ENCODE measurements around the gene LIPJ.

The LIPJ gene

DNA sequence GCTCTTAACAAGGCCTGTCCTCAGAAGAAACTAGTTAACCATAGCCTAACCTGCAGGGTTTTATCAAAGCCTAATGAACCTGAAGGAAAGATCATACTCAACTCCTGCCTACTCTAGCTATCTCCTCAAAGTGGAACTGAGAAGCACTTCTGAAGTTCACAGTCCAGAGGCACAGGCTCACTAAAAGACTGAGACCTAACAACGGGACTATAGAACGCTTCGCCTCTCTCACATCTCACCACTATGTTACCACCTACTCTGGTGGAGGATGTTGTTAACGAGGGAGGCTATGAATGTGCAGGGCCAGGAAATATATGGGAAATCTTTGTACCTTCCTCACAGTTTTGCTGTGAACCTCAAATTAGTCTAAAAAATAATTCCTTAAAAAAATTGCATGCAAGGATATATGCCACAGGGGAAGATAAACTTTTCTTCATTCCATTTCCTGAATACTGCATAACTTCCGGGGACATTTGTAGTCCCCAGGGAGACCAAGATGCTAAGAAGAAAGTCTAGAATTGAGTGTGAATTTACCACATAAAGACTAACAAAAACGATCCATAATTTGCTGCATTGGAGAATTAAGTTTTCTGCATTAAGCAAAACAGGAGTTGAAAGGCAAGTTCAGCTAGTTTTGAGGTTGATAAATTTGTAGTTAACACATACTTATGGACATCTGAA, 21.6 kb downstream of the LIPJ start:
- DNase-seq, result no peak

DNA sequence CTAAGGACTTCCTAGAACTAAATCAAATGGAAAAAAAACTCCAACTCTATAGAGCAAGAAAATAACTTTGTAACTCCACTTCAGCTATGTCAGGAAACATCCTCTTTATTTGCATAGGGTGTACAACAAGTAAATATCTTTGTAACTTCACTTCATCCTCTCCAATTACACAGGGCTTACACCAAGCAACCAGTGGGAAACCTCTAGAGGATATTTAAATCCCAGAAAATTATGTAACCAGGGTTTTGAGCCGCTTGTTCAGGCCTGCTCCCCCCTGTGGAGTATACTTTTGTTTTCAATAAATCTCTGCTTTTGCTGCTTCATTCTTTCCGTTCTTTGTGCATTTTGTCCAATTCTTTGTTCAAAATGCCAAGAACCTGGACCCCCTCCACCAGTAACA, 22.2 kb downstream of the LIPJ start:
- DNase-seq, result no peak

DNA sequence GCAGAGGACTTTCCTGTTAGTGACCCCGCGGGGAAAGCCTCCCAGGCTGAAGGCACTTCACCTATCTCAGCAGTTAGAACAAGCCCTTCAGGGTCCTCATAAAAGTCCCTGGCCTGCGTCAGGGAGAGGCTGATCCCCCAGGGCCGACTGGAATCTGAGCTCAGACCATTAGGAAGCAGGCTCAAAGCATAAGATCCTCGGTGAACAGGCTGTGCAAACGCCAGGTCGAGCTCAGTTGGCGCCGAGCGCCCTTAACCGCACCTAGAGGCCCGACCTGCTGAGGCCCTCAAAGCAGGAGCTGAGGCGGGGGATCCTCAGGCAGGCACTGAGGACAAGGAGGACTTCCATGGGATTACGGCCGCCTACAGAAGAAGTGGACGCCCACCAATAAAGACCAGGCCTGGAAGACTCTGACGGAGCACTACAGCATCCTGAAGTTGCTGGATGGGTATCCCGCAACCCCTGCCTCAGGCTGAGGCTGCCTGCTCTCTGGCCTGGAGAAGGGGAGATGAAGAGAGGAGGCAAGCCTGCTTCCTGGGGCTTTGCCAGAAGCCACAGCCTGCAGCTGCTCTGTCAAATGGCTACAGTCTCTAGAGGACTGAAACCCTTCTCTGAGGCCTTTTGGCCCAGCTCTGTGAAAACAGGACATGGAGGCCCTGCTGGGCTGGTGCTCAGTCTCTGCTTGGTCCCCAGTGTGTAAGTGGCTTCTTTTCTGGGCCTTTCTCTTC, 29.9 kb downstream of the LIPJ start:
- no peak for DNase-seq

DNA sequence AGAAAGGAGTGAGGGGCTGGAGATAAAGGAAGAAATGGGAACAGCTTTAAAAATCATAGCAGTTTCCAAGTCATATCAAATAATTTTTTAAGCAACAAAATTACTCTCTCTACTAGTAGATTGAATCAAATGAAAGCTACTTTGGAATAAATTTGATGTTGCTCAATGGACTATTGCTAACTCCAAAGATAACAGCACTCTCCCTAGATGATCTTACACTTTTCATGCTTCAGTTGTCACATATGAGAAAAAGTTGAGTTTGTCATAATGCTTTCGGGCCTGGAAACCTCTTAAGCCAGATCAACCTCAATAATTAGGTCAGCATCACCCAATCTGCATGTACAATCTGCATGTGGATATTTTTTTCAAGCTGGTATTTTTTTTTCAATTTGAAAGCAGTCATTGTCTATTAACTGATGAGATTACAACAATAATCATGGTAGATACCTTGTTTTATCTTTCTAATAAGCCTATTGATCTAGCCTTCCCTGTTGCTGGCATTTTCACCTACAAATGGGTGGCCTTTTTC, 31.3 kb downstream of the LIPJ start:
- DNase-seq, result no peak

DNA sequence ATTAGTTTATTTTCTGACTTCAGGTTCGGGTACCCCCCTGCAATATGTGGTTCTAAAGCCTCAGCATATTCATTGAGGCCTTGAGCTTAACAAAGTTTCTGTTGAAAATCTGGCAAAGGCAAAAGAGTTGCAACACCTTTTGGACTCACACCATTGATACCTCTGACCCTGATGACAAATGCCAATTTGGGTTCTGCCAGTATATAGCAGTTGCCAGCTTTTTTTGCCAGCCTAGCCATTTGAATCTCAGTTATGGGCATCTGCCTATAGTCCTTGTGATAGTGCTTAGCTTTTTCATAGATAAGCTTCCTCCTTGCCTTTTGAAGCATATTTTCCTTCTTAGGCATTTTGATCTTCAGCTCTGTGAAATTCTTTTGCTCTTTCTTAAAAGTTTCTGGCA, 31.9 kb downstream of the LIPJ start:
- no peak for DNase-seq

DNA sequence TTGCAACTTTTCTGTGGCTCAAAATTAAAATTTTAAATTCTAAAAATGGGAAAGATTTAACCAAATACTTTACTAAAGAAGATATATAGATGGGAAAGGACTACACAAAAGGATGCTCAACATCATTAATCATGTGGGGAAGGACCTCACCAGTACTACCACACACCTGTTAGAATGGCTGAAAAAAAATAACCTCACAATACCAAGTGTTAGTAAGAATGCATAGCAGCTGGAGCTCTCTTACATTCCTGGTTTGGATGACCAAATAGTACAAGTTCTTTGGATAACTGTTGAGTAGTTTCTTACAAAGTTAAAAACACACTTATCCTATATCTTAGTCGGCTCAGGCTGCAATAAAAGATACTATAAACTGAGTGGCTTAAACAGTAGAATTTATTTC, 33.9 kb downstream of the LIPJ start:
- DNase-seq, result no peak

DNA sequence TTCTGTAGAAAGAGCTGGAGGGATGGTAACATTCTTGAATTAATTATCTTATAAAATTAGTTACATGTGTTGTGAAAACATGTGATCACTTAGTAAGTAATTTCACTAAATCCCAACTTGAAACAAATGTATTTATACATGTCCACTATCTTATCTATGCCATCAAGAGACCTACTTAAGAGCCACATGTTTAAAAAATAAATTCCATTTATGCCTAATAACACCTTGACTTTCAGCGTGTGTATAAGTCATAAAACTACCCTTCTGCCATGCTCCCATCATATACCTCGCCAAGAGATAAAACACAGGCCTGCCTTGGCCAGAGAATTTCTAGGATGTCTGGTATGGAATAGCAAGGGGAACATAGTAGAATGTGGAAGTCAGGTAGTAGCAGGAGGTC, 37.3 kb downstream of the LIPJ start:
- no peak for DNase-seq

DNA sequence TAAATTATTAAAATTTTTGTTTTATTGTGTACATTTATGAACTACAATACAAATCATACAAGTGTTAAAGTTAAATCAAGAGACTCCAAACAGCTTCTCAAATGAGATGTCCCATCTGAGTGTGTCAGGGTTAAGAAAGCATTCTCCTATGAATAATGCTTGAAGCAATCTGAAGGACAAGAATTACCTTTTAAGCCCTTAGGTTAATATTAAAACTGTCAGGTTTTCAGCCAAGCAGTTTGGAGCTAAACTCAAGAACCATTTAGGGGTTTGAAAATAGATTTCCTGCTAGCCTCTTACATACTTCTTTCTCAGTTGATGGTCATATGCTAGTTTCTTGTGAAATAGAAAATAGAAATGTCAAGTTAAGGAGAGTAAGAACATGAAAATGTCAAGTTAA, 38.3 kb downstream of the LIPJ start:
- no peak for DNase-seq

DNA sequence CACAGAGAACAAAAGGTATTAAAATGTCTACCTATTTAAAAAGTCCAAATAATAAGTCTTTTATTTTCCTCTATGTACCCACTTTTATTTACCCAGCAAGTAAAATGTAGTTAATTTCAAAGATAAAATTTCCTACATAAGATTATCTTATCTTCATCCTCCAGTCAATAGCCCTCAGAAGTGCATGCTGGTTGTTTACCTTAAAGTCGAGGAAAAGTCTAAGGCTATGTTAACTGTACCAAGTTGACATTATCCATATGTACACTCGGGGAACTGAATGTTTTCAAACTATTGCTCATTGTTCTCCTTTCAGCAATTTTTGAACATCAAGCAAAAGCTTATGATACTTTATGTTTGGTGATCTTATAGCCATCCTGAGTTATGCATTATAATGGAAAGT, 53.6 kb downstream of the LIPJ start:
- no peak for DNase-seq

DNA sequence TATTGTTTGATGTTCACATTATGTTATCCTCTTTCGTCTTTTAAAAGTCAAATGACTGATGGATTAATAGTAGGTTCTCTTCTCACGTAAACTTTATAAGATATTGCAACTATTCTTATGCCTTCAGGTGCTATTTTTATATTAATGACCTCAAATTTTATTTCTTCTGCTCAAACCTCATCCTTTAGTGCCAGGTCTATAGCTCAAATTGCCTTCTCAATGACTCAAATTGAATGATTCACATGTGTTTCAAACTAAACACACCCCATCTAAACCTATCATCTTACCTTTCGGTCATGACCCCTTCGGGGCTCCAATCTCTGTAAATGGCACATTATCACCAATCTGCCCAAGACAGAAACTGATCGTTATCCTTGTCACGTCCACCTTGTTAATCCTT, 55.6 kb downstream of the LIPJ start:
- DNase-seq, result no peak

DNA sequence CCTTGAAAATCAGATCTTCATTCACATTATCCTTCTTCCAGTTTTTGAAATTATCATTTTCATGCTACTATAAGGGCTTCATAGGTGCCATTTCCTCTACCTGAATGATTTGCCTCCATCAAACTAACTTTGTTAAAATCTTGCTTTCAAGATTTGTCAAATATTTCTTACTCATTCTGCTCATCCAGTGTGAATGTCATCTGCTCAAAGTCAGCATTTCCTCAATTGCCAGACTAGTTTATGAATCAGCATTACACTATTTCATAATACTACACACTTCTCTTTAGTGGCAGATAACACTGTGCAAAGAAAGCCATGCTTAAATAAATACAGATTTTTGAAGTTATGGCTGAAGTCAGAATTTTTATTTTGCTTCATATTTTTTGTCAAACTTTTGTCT, 56.4 kb downstream of the LIPJ start:
- no peak for DNase-seq

DNA sequence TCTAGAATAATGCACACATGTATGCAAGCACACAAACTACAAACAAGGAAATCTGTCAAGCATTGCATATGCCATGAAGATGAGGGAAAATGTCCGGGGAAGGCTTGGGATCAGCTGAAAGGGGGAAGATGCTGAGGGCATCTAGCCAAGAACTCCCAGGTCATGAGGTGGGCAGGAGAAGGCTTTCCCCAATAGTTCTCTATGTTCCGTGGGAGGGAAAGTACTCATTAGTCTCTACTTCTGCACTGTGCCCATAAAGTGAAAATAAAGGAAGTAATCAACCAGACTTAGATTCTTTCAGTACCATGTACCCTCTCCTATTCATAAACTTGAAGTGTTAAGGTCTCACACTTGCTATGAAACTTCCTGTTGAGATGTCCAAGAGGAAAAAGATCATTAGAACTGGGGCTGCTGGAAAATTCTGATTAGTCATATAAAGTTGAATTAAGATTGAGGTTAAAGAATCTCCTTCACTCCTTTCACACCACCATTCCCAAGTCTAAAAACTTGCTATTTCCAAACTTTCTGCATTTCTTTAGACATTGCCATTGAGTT, 60.6 kb downstream of the LIPJ start:
- no peak for DNase-seq

DNA sequence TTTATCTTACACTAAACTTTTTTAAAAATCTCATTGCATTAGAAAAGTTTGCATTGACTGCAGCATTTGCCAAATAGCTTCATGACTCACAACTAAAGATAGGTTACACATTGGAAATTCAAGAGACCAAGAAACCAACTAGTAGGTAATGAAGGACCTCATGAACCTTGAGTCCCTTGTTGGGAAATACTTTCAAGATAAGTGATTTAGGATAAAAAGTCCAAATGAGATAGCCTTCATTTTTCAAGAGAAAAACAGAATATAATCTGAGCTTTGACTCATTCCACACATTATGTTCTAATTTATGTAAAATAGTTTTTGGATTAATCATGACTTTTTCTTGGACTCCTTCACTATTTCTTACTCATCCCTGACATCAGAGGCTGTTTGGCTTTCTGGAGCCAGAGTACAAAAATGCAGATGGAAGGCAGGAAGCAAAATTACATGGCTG, 64.6 kb downstream of the LIPJ start:
- no peak for DNase-seq

DNA sequence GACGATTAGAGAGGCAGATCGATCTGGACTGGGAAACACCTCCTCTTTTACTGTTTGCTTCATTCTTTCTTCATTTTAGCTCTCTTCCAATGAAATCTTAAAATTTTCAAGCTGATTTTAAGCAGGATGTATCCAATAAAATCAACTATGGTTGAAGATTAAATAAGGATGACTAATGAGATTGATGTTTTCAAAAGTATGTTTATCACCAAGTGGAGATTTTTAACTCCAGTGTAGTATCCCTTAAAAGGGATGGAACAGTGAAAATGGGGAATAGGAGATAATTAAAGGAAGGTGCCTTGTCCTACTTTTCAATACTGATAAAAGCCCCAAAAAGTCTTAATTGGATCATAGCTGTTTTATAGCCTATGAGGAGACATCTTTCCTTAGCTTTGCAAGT, 66.1 kb downstream of the LIPJ start:
- DNase-seq, result no peak

Data from DMS79 treated with DMSO at 0.1 percent for 48 hours (cell line).